ENCODE measurements around the gene NT5DC2. TPM values are rescaled to one million over a fixed set of nuclear protein-coding genes. Genes with fewer than 3 reads are reported as not detected.

Gene NT5DC2
- total and polyA plus RNA-seq, 2 of the 8 experiments (the other 6 are each of a cell fraction or from before 2014, with no cell fraction given), result 331 to 477 TPM

GRCh38 chr3:52512727-52513126, 20.9 kb downstream of the NT5DC2 start (continued):
- no peak for TF ChIP-seq MAX (IDR thresholded peaks at IDR 0.05)
- no peak for TF ChIP-seq TCF12 (IDR thresholded peaks at IDR 0.05; ENCODE audit: low read depth, low read length)
- no peak for TF ChIP-seq BRCA1 (IDR thresholded peaks at IDR 0.05; ENCODE audit: low read depth, low read length)
- TF ChIP-seq BACH1 (IDR thresholded peaks at IDR 0.05; ENCODE audit: low read length), result no peak
- no peak for TF ChIP-seq EGR1 (IDR thresholded peaks at IDR 0.05; ENCODE audit: borderline replicate concordance, low read depth, low read length)
